Hepatocyte (in vitro differentiated cells): ENCODE measurements around the gene POLR3K. TPM values are rescaled to one million over a fixed set of nuclear protein-coding genes. Genes with fewer than 3 reads are reported as not detected.
A peak's percentile ranks its signal among the peaks of the same experiment; 100 is the strongest.

Experiments
- DNase-seq: peaks from one replicate; pipeline ENCODE4 v3.0.0-alpha.2; 2016; ENCODE audit warnings: low spot score
- H2AFZ ChIP-seq: fragments of 200-600 bp; sonication (generic); 2 replicates; pipeline ENCODE4 v1.6.0; 2016; ENCODE audit warnings: antibody characterized with exemption, mild to moderate bottlenecking
- H3K27ac ChIP-seq: fragments of 200-600 bp; sonication (generic); 2 replicates; pipeline ENCODE4 v1.5.1; 2016; ENCODE audit warnings: mild to moderate bottlenecking
- H3K27me3 ChIP-seq: fragments of 200-600 bp; sonication (generic); 2 replicates; pipeline ENCODE4 v1.6.1; 2016
- H3K36me3 ChIP-seq: fragments of 200-600 bp; sonication (generic); replicated peaks from 2 replicates; pipeline ENCODE4 v1.5.1; 2016; ENCODE audit warnings: low read depth; ENCODE audit not compliant: insufficient read depth
- H3K4me1 ChIP-seq: fragments of 200-600 bp; sonication (generic); 2 replicates; pipeline ENCODE4 v1.5.1; 2016; ENCODE audit warnings: mild to moderate bottlenecking, moderate library complexity; ENCODE audit not compliant: insufficient read depth
- H3K4me2 ChIP-seq: fragments of 200-600 bp; sonication (generic); 2 replicates; pipeline ENCODE4 v1.6.0; 2016
- H3K4me3 ChIP-seq: fragments of 200-600 bp; sonication (generic); 2 replicates; pipeline ENCODE4 v1.5.1; 2016; ENCODE audit warnings: mild to moderate bottlenecking
- H3K79me2 ChIP-seq: fragments of 200-600 bp; sonication (generic); 2 replicates; pipeline ENCODE4 v1.6.0; 2017; ENCODE audit warnings: mild to moderate bottlenecking
- H3K9me2 ChIP-seq: fragments of 200-600 bp; sonication (generic); replicated peaks from 2 replicates; pipeline ENCODE4 v1.6.0; 2017; ENCODE audit warnings: mild to moderate bottlenecking; ENCODE audit not compliant: insufficient read depth
- H3K9me3 ChIP-seq: fragments of 200-600 bp; sonication (generic); 2 replicates; pipeline ENCODE4 v1.5.1; 2016; ENCODE audit warnings: low read depth, mild to moderate bottlenecking
- H4K20me1 ChIP-seq: fragments of 200-600 bp; sonication (generic); 2 replicates; pipeline ENCODE4 v1.6.0; 2016; ENCODE audit warnings: mild to moderate bottlenecking; ENCODE audit not compliant: insufficient read depth, poor library complexity, severe bottlenecking
- CTCF ChIP-seq: fragments of 200-600 bp; sonication (generic); IDR thresholded peaks from 2 replicates; pipeline ENCODE4 v1.5.1; 2016; ENCODE audit warnings: antibody characterized with exemption, mild to moderate bottlenecking; ENCODE audit not compliant: poor library complexity
- EZH2 ChIP-seq: fragments of 200-600 bp; sonication (generic); IDR thresholded peaks from 2 replicates; pipeline ENCODE4 v1.6.1; 2016; ENCODE audit warnings: antibody characterized with exemption, mild to moderate bottlenecking, borderline replicate concordance
- EZH2phosphoT487 ChIP-seq: fragments of 200-600 bp; sonication (generic); IDR thresholded peaks from one replicate; pipeline ENCODE4 v1.6.1; 2018; ENCODE audit warnings: antibody characterized with exemption, mild to moderate bottlenecking, low read depth, moderate library complexity; ENCODE audit not compliant: unreplicated experiment, severe bottlenecking
- WGBS: methylation state at CpG from one replicate; pipeline ENCODE4 v1.1.6; 2016; ENCODE audit warnings: low lambda C conversion rate; ENCODE audit errors: missing lambda C conversion rate; 5-methylcytosine and 5-hydroxymethylcytosine counted together
- polyA plus RNA-seq: library from polyadenylated mRNA; unstranded; fragments of >200 nt; fragmentation: Nextera tagmentation; extraction: Ambion mirVana; gene quantifications from 2 replicates; pipeline ENCODE4 v1.2.1, GENCODE V29; 2016
- total RNA-seq: library from RNA; depleted of rRNA; stranded (reverse); fragments of >200 nt; gene quantifications from 2 replicates; pipeline ENCODE4 v1.2.3, GENCODE V29; 2014

The POLR3K gene
- total RNA-seq (2.7 and 2.8 TPM in 2 replicates), polyA plus RNA-seq (12.1 and 12.5 TPM in 2 replicates)

DNA sequence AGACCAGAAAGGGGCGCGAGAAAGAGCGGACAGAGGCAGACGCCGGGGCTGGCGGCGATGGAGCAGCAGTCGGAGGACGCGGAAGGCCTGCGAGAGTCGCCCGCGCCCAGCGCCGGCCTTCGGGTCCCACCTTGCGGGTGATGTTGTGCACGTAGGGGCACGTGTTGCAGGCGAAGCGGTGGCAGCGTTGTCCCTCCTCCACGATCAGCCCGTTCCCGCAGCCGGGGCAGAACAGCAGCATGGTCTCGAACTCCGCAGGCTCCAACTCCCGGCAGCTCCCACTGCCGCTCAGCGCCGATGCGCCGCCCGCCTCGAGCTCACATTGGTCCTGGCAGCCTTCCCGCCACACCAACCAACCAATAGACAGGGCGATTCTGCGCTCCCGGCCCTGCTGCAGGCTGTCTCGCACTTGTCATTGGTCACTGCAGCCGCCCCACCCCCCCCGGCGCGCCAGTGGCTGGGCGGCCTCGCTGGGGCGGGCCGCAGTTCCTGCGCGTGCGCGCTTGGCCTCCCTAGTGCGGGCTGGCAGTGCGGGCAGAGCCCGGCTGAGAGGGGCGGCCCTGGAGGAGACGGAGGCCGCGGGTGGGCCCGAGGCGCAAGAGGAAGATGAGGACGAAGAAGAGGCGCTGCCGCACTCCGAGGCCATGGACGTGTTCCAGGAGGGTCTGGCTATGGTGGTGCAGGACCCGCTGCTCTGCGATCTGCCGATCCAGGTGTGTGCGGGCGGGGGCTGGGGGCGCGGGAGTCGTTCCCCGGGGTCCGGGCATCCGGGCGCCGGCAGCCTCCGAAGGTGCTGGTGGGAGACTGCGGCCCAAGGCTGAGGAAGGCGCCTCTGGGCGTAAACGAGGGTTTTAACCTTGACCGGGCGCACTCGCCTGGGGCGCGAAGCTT, at the start of gene POLR3K, which contains the start of gene SNRNP25:
Gene POLR3K (minus strand): TSS at position 263 of the 891 bp plus-strand sequence. CDS start 22 bp downstream, at position 241.
Gene SNRNP25 (plus strand): TSS at position 483 of the 891 bp plus-strand sequence. CDS start 189 bp downstream, at position 672.
- H3K4me2 ChIP-seq = peak within 1 kb of the TSS; percentile 89
- H4K20me1 ChIP-seq = no peaks in the 10 kb centered on the region
- peak within 1 kb of the TSS; percentile 84 for H3K4me3 ChIP-seq
- H3K9me2 ChIP-seq = no peaks in the 10 kb centered on the region
- H3K9me3 ChIP-seq = no peaks in the 10 kb centered on the region
- 3% methylated on average over 69 of the region's 91 CpGs for WGBS
- peak within 1 kb of the TSS; percentile 89 for H2AFZ ChIP-seq
- no peak for TF ChIP-seq EZH2
- TF ChIP-seq CTCF = no peak
- no peak for TF ChIP-seq EZH2phosphoT487
- H3K36me3 ChIP-seq = no peaks in the 10 kb centered on the region
- H3K27me3 ChIP-seq = no peaks in the 10 kb centered on the region
- H3K4me1 ChIP-seq = peaks cover 2% of the 10 kb centered on the region
- peaks cover 24% of the 10 kb centered on the region for H3K79me2 ChIP-seq
- peak within 1 kb of the TSS; percentile 64 for H3K27ac ChIP-seq
- DNase-seq = peak; percentile 100

DNA sequence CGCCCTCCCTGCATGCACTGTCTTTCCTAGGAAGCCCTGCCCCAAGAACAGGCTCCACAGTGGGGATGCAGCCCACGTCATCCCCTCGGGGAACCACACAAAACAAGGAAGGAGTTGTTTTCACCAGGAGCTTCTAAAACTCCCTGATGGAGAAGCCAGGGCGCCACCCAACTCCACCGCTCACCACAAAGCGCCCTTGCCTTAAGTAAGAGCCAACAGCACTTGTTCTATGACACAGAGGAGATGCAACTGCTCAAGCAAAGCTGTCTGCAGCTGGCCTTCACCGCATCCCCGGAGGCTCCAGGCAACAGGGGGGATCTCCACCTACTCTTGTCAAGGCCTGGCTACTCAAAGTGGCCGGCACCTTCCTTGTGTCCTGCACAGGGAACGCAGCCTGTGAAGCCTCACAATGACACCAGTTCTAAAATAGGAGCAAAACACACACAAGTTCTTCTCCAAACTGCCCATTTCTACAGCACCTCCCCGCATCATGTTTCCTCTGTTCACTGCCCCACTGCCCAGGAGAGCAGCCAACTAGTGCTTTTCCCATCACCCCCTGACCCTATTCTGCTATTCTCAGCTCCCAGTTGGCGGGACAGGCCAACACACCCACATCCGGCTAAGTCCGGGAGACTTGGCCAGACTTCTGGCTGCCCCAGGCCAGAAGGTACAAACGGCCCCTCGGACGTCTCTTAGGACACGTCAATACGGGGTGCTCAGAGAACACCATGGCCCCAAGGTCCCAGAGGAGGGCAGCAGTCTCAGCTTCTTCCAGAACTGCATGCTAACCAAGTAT, 48.9 kb upstream of the POLR3K start:
- no peak for DNase-seq
- Histone ChIP-seq H3K4me3 (no peak overlapping the region), H3K9me3 (no peaks in the 10 kb centered on the region), H3K4me2 (no peak overlapping the region), H3K36me3 (no peaks in the 10 kb centered on the region), H2AFZ (no peak overlapping the region), H3K4me1 (no peaks in the 10 kb centered on the region), H3K27me3 (no peaks in the 10 kb centered on the region), H4K20me1 (no peaks in the 10 kb centered on the region), H3K27ac (no peak overlapping the region), H3K79me2 (no peaks in the 10 kb centered on the region), H3K9me2 (no peaks in the 10 kb centered on the region)
- 93% methylated on average over 19 of the region's 19 CpGs for WGBS
- TF ChIP-seq EZH2phosphoT487 (no peak), EZH2 (no peak), CTCF (no peak)

DNA sequence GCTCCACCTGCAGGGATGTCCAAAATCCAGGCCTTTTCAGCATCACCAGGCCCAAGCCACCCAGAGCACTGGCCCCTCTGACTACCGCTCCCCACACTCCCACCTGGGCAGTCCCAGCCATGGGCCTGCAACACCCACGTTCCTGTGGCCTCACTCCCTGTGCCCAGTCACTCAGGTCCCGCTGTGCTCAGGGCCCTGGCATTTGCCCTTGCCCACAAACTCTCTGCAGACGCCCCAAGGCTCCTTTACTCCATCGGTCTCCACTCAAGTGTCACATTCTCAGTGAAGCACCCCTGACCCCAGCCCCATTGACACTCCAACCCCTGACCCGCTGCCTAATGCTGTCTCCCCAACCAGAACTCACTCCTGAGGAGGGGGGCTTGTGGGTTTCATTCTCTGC, 48.2 kb upstream of the POLR3K start:
- Histone ChIP-seq H3K4me3 (no peak overlapping the region), H3K4me1 (no peaks in the 10 kb centered on the region), H3K9me2 (no peaks in the 10 kb centered on the region), H3K79me2 (no peaks in the 10 kb centered on the region), H3K4me2 (no peak overlapping the region), H3K9me3 (no peaks in the 10 kb centered on the region), H4K20me1 (no peaks in the 10 kb centered on the region), H3K36me3 (no peaks in the 10 kb centered on the region), H3K27ac (no peak overlapping the region), H3K27me3 (no peaks in the 10 kb centered on the region), H2AFZ (no peak overlapping the region)
- TF ChIP-seq EZH2 (no peak), EZH2phosphoT487 (no peak), CTCF (no peak)
- 93% methylated on average over 6 of the region's 6 CpGs for WGBS
- no peak for DNase-seq
